ENCODE measurements around the gene FAM174C.
"Not testable (repeated sequence)": the region's sequence is repeated elsewhere in the genome, so short reads cannot be mapped to it uniquely, and the experiment has no call there.

Gene FAM174C

DNA sequence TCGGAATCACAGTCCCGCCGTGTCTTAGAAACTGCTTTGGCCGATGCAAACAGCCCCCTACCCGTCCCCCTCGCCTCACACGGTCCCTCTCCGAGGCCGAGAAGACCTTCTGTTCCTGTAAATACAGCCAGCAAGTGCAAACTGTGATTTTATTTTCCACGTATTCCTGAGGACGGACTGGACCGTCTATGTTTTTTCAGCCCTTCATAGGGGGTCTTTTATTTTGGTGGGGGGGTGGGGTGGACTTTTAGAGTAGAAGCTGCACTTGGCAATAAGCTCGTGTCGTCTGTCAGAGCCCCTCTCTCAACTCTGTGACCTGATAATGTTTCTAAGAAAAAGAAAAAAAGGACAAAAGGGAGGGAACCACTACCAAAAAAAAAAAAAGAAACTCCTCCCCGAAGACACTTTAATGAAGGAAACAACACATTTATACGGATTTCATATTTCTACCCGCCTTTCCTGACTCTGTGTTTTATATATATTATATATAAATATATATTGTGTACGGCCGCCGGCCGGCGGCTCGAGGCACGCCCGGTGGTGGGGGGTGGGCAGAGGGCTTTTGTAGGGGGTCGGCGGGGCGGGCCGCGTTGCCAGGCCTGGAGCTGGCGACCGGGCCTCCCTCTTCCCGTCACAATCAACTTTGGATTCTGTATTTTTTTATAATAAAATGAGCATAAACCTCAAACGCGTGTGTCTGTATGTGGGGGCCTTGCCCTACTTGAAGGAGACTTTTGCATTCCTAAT, 25.6 kb downstream of the FAM174C start:
- no peak for DNase-seq (ENCODE audit: low read depth)

DNA sequence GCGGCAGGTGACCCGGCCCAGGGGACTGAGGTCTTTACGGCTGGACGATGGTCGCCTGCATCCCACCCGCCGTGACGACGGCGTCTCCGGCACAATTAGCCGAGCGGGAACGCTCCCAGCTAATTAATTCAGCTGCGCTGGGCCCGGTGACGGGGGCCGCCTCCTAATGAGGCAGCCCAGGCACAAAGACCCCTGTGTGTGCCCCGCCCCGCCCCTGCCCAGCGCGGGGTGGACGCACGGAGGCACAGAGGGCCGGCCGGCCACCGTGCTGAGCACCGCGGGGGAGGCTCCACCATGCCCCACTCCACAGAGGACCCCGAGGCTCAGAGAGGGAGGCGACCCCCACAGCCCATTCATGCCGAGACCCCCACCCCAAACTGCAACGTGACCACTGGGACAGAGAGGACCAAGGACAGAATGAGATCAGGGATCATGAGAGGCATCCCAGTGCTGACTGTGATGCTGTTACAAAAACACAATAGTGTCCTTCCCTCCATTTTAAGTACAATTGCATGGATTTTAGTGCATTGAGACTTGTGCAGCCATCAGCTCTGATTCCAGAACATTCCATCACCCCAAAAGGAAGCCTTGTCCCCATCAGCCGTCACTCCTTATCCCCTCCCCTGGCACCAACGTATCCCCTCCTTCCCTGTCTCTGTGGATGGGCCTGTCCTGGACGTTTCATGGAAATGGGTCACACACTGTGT, 27.4 kb downstream of the FAM174C start:
- no peak for DNase-seq (ENCODE audit: low read depth)

DNA sequence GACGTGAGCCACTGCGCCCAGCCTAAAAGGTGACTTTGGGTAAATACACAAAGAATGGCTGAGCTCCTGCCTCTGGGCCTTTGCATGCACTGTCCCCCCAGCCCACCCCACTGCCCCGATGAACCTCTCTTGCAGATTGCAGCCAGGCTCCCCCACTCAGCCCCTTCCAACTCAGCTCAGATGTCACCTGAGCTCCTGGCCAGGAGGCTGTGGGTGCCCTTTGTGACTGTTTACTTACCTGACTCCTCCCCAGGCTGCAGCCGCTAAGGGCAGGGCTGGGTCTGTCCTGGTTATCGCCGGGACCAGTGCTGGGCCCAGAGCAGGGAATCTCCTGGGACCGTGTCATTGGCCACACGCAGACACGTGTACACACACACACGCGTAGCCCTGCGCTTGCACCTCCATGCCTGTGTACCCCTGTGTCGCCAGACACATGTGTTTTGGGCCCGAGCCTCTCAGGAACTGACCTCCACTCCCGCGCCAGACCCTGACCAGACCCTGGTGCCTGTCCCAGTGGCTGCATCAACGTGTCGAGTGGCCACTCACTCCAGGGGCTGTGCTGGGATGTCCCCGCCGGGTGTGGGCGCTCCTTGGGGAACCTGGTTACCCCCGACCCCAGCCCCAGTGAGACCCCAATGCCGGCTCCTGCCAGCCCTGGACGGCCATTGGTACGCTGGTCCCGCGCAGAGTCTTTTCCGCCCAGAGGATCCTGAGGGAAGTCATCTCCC, 29.0 kb downstream of the FAM174C start:
- no peak for DNase-seq (ENCODE audit: low read depth)

DNA sequence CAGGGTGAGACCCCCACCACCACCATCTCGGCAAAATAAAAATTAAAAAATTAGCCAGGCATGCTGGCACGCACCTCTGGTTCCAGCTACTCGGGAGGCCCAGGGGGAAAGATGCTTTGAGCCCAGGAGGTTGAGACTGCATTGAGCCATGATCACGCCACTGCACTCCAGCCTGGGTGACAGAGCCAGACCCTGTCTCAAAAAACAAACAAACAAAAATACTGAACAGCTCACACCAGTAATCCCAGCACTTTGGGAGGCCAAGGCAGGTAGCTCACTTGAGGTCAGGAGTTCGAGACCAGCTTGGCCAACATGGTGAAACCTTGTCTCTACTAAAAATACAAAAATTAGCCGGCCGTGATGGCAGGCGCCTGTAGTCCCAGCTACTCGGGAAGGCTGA, 30.0 kb downstream of the FAM174C start:
- not testable (repeated sequence) for DNase-seq (ENCODE audit: low read depth)

DNA sequence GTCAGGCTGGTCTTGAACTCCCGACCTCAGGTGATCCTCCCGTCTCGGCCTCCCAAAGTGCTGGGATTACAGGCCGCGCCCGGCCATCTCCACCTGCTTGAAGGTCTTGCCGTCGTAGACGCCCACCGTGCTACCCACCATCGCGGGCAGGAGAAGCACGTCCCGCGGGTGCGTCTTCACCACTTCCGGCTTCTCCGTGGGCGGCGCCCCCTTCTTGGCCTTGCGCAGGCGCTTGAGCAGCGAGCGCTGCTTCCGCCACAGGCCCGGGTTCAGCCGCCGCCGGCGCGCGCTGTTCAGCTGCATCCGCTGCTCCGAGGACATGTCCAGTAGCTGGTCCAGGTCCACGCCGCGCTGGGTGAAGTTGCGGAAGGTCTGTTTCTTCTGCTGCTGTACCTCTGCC, 32.0 kb downstream of the FAM174C start:
- no peak for DNase-seq (ENCODE audit: low read depth)

DNA sequence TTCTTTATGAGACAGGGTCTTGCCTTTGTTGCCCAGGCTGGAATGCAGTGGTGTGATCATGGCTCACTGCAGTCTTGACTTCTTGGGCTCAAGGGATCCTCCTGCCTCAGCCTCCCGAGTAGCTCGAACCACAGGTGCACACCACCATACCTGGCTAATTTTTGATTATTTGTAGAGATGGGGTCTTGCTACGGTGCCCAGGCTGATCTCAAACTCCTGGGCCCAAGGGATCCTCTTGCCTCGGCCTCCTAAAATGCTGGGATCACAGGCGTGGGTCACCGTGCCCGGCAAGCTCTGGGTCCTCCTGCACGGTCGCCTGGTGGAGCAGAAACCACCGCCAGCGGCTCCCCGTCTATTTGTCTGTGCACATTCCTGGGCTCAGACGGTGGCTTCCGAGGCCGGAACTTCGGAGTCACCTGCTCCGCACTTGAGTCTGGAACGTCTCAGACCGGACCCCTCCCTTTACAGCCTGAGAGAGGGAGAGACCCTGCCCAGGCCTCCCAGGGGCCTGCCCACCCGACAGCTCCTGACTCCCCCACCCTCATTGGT, 32.5 kb downstream of the FAM174C start:
- no peak for DNase-seq (ENCODE audit: low read depth)

DNA sequence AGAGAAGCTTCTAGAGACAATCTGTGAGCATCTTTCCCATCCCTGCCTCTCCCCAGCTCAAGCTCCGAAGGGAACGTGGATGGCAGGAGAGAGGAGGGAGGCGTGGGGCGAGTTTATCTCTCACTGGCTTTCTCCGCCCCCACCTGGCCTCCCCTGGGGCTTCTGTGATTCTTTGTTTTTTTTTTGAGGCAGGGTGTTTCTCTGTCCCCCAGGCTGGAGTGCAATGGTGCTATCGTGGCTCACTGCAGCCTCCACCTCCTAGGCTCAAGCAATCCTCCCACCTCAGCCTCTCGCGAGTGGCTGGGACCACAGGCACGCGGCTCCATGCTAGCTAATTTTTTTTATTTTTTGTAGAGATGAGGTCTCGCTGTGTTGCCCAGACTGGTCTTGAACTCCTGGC, 33.4 kb downstream of the FAM174C start:
- no peak for DNase-seq (ENCODE audit: low read depth)

DNA sequence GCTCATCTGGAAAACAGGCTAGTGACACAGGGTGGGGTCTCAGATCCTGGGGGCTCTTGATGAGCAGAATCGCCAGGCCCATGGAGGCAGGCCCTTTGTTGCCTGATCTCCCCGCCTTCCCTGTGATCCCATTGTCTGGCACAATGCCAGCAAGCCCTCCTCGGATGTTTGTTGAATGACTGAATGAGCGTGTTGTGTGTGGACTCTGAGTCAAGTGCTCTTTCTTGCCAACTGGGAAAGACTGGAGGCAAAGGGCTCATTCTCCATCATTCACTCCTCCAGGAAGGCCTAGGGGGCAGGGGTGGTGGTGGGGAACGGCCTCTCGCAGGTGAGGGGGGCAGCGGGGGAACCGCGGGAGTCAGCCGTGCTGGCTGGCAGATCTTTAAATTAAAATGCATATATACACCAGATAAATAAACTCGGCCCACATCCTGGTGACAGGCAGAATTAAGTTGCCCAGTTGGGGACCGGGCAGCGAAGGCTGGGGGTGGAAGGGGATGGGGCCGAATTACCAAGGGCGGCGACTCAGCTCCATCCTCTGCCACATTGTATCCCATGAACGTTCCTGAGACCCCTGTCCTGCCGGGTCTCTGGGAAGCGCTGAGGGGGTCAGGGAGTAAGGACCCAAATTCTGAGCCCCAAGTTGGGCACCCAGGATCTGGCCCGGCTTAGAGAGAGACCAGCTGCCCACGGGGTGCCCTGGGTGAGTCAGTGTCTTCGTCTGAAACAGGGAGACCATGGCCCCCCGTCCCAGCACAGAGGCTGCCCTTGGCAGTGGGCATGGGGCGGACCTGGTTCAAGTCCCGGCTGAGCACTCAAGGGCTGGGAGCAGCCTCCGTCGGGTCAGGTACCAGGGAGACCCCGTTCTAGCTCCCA, 34.9 kb downstream of the FAM174C start:
- no peak for DNase-seq (ENCODE audit: low read depth)

DNA sequence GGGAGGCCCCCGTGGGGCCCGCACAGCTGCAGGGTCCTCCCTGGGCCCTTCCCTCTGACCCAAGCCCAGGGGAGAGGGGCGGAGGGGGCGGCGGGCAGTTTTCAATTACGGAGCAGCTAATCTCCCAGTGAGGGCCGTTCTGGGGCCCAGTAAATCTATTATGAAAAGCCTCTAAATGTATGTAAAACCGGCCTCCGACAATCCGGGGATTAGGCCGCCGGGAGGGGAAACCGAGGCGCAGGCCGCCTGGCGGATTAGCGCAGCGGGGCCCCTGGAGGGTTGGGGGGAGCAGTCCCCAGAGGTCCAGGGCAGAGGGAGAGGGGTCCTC, 35.5 kb downstream of the FAM174C start:
- no peak for DNase-seq (ENCODE audit: low read depth)

DNA sequence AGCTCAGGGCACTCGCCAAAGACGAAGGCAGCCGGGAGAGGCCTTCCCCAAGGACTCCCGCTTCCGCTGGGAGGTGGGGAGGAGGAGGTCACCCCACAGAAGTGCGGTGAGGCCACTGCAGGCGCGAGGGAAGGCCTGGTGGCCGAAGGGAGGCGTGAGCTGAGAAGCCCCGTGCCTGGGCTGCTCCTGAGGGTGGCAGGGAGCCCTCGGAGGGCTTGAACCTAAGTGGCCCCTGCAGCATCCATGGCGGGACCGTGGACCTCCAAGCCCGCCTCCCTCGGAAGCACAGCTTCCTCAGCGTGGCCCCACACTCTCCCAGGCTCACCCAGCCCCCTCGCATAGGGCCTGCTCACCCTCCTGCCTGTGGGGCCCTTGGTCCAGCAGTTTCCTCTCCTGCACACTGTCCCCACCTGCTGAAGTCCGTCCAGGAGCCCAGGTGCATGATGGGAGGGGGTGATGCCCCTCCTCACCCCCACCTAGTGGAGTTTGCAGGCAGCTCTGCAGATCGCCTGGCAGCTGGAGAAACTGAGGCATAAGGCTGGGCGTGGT, 36.3 kb downstream of the FAM174C start:
- DNase-seq (ENCODE audit: low read depth), result no peak

DNA sequence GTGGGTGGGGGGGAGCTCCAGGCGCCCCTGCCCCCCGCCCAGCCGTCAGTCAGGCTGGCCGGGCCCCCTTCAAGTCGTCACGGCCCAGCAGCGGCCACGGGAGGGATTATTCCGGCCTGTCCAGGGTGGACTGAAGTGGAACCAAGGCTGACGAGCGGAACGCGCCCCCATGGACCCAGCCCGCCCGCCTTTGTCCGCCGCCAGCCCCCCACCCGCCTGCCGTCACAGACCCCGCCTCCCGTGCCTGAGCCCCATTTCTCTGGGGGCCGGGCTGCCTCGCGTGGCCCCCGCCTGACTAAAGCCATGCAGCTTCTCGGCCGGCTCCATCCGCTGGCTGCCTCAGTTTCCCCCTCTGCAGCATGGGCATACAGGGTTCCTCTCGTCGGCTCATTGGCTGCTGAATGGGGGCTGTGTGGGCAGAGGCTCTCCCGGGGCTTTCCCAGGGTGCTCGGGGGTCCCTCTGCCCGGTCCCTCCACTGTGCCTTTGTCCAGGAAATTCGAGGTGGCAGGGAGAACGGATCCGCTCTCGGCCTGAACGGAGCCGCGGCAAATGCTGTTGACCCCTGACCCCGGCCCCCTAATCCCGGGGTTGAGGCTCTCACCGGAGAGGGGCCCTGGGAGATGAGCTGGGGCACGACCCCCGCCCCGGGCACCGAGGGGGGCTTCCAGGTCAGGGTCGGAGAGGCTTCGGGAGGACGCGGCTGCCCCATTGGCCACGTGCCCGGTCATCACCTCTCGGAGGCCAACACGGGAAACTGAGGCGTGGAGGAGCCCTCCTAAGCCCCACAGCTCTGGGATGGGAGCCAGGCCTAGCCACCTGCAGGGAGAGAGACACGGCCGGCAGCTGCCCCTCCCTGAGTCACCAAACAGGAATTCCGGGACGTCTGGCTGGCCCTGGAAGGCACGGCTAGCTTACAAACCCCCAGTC, 37.7 kb downstream of the FAM174C start:
- no peak for DNase-seq (ENCODE audit: low read depth)

DNA sequence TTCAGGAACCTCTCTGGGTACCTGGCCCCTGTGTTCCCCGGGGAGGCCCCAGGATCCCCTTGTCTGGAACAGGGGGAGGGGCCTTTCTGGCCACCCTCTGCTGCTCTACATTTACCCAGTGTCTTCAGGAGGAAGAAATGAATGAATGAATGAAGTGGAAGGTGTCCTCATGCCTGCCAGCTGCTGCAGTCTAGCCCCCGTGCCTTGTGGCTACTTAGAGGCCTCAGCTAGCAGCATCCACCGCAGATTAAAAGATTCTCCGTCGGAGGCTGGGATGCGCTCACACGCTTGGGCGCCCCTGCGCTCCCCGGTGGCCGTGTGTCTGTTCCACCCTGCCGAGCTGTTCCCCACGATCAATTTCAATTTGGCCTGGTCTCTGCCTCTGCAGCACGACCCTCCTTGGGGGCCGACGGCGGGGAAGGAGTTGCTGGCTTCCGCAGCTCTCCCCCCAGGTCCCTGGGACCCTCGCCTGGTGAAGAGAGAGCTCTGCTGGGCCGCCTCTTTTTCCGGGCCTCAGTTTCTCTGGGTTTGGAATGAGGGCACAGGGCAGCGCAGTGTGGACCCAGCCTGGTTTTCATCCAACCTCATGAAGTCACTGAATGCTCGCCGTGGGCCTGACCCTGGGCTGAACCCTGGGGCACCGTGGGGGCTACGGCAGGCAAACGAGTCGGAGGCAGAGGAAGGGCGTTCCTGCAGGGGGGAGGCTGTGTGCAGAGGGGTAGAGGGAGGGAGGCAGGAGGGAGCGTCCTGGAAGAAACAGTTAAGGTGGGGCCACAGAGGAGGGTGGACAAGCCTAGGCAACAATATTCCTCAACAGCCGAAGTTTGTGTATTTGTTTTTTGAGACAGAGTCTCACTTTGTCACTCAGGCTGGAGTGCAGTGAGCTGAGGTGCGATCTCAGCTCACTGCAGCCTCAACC, 38.6 kb downstream of the FAM174C start:
- DNase-seq (ENCODE audit: low read depth), result no peak

DNA sequence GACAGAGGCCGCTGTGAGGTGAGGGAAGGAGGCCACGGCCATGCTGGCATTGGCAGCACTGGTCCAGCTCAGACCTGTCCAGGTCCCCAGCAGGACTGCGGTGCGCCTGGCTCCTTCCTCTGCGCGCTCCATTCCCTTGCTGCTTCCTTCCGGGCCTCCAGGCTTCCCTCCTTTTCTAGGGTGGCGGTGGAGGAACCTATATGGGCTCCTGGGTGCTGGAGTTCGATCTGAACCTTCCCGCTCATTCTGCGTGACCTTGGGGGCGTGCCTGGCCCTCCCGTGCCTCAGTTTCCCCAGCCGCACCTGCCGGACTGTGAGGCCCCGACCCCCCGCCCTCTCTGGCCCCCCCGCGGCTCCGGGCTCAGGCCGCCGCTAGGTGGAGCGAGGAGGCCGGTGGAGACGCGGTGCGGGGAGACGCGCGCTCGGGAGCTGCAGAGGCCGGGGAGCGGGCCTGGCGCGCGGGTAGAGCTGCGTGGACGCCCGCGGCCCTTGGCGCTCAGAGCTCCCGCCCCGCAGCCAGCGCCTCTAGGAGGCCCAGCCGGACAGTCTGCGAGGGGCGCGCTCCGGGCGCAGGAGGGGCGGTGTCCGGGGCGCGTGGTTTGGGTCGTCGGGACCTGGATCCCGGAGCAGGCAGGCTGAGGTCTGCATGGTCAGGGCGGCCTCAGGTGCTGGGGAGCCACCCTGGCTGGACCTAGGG, 40.3 kb downstream of the FAM174C start:
- no peak for DNase-seq (ENCODE audit: low read depth)

DNA sequence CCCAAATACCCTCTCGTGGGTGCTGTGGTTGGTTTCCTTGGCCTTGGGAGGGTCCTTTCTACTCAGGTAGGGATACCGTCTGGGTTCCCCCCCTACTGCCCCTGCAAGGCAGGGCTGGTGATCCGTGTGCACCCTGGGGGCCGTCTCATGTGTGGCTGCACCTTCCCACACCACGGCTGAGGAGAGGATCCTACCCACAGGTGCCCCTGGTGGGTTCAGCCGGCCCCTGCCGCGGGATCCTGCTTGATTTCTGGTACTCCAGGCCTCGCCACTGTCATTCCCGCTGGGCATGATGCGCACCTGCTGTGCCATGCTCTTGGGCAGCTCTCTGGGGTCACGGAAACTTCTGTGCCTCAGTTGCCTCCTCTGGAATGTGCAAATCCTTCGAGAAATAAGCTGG, 41.1 kb downstream of the FAM174C start:
- no peak for DNase-seq (ENCODE audit: low read depth)

DNA sequence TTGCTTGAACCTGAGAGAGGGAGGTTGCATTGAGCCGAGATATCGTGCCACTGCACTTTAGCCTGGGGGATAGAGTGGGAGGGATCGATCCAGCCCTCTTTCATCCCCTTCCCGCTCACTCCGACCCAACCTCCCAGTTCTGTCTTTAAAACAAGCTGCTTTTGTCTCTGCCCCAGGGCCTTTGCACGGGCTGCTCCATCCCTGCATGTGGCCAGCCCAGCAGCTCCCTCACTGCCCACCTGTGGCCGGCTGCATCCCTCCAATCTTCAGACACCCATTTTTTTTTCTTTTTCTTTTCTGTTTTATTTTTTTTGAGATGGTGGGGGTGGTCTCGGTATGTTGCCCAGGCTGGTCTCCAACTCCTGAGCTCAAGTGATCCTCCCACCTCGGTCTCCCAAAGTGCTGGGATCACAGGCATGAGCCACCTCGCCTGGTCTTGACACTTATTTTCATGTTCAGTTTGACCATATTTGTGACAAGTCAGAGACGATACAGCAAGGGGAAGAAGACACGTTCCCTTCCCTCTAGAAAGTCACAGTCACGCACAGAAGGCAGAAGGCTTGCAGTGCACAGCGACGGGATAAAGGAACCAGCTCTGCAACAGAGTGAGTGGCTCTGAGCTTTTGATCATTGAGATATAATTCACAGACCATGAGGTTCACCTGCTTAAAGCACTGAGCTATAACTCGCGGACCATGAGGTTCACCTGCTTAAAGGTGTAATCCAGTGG, 42.1 kb downstream of the FAM174C start:
- DNase-seq (ENCODE audit: low read depth), result no peak

DNA sequence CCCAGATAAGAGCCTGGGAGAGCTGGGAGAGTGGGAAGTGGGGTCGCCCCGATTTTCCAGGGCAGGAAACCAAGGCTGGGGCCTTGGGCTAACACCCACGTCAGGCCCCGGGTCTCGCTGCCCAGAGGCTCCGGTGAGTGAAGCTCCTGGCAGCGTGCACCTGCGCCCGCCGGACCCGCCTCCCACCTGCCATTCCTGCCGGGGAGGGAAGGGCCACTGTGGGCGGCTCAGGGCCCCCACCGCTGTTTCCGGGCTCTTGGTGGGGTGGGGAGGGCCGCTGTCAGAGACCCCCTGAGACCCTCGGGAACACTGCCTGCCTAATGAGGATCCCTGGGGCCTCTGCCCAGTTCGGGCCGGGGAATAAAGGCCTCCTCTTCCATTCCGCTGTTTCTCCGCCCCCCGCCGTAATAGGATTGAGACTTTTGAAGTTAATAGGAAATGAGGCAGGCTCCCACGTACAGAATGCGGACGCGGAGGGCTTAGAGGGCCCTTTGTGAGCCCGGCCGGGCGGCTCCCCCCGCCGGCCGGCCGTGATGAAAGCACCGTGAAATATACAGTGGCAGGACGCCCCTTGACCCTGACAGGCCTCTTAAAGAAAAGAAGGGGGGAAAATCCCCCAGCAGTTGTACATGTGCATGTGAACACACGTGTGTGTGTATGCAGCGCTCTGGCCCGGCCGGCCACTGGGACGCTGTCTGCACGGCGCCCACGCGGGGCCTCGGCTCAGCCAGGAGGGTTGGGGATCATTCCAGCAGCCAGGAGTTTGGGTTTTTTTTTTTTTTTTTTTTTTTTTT, 43.5 kb downstream of the FAM174C start:
- no peak for DNase-seq (ENCODE audit: low read depth)

DNA sequence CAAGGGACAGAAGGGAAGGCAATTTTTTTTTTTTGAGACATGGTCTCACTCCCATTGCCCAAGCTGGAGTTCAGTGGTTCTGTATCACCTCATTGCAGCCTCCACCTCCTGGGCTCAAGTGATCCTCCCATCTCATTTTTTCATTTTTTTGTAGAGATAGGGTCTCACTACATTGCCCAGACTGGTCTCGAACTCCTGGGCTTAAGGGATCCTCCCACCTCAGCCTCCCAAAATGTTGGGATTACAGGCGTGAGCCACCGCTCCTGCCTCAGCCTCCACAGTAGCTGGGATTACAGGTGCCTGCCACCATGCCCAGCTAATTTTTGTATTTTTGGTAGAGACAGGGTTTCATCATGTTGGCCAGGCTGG, 44.9 kb downstream of the FAM174C start:
- not testable (repeated sequence) for DNase-seq (ENCODE audit: low read depth)

All from stimulated activated CD8-positive, alpha-beta memory T cell treated with anti-CD3 and anti-CD28 coated beads, Interleukin-12 subunit alpha, Interleukin-12 subunit beta, amount 100 ng/mL, for 1 hour (primary cell).